Endothelial cell of umbilical vein (primary cell): ENCODE results near the gene TBC1D5. TPM values are rescaled to one million over a fixed set of nuclear protein-coding genes. Genes with fewer than 3 reads are reported as not detected.

ENCODE experiments used
- BruUV-seq: library from RNA; stranded (reverse); fragments of 400-500 nt; replicated peaks from 2 replicates; lab custom pipeline; 2021; lab: Mats Ljungman, UMichigan
- CTCF ChIA-PET: fragments of 300-600, 350-600 bp; sonication (Branson Sonifier 250); formaldehyde crosslinking; loops from one replicate; lab custom pipeline; 2021; ENCODE audit warnings: antibody characterized with exemption, inconsistent platforms; lab: Charles Lee
- POLR2A ChIA-PET: fragments of 300-600, 350-600 bp; sonication (Branson Sonifier 250); formaldehyde crosslinking; loops from one replicate; lab custom pipeline; 2021; ENCODE audit warnings: antibody characterized with exemption, inconsistent platforms; lab: Charles Lee
- DNase-seq: peaks from one replicate; pipeline ENCODE4 v3.0.0-alpha.2; 2011; ENCODE audit warnings: low read depth, low spot score
- FAIRE-seq: peaks from 2 replicates; lab custom pipeline; 2011; peaks lifted over from hg19 to GRCh38; lab: Jason Lieb, UNC
- H2AFZ ChIP-seq: 2 replicates; pipeline ENCODE4 v1.6.0; 2012; ENCODE audit warnings: low read depth, low read length, control low read depth, inconsistent platforms
- H3K27ac ChIP-seq: 2 replicates; pipeline ENCODE4 v1.5.1; 2011; ENCODE audit warnings: low read depth, mild to moderate bottlenecking, control low read depth, low read length, moderate library complexity; ENCODE audit not compliant: insufficient read depth
- H3K27me3 ChIP-seq, 2 experiments: 2 replicates each; pipeline versions ENCODE4 v1.6.0 to v1.6.1; 2011; ENCODE audit warnings: low read length in 2 of 2, mixed read lengths in 1 of 2; ENCODE audit not compliant: control insufficient read depth in 2 of 2, insufficient read depth in 2 of 2
- H3K36me3 ChIP-seq, 2 experiments: 2 replicates in 1 of 2; 3 replicates in 1 of 2; pipeline ENCODE4 v1.5.1; 2011; ENCODE audit warnings: low read length in 2 of 2, mild to moderate bottlenecking in 1 of 2, moderate library complexity in 1 of 2; ENCODE audit not compliant: control insufficient read depth in 2 of 2, insufficient read depth in 2 of 2; ENCODE audit errors: extremely low read depth in 1 of 2
- H3K4me1 ChIP-seq: 3 replicates; pipeline ENCODE4 v1.5.1; 2011; ENCODE audit warnings: mild to moderate bottlenecking, low read length; ENCODE audit not compliant: control insufficient read depth, insufficient read depth; ENCODE audit errors: extremely low read depth
- H3K4me2 ChIP-seq: 2 replicates; pipeline ENCODE4 v1.6.1; 2011; ENCODE audit warnings: low read length, control low read depth, mixed read lengths; ENCODE audit not compliant: insufficient read depth
- H3K4me3 ChIP-seq, 3 experiments: fragments of 200-600 bp in 1 of 3; sonication (generic), shearing (Covaris generic) in 1 of 3; replicated peaks in 1 of 3; 2 replicates each; pipeline ENCODE4 v1.5.1; 2011 to 2016; ENCODE audit warnings: control low read depth in 3 of 3, low read length in 3 of 3, mild to moderate bottlenecking in 2 of 3, inconsistent platforms in 1 of 3, low read depth in 1 of 3, moderate library complexity in 1 of 3; ENCODE audit not compliant: insufficient read depth in 1 of 3
- H3K79me2 ChIP-seq: 2 replicates; pipeline ENCODE4 v1.6.0; 2012; ENCODE audit warnings: low read length, inconsistent platforms; ENCODE audit not compliant: control insufficient read depth, insufficient read depth
- H3K9ac ChIP-seq: replicated peaks from 2 replicates; pipeline ENCODE3; 2011; ENCODE audit warnings: low read length, control low read depth; ENCODE audit not compliant: insufficient read depth; ENCODE audit errors: extremely low read depth
- H3K9me1 ChIP-seq: replicated peaks from 3 replicates; pipeline ENCODE4 v1.6.0; 2011; ENCODE audit warnings: mild to moderate bottlenecking, low read length; ENCODE audit not compliant: control insufficient read depth, insufficient read depth; ENCODE audit errors: extremely low read depth
- H3K9me3 ChIP-seq: replicated peaks from 2 replicates; pipeline ENCODE4 v1.5.1; 2012; ENCODE audit warnings: low read length, inconsistent platforms; ENCODE audit not compliant: control insufficient read depth, insufficient read depth
- H4K20me1 ChIP-seq: replicated peaks from 2 replicates; pipeline ENCODE3; 2011; ENCODE audit warnings: mild to moderate bottlenecking, low read length; ENCODE audit not compliant: control insufficient read depth, insufficient read depth; ENCODE audit errors: extremely low read depth
- EZH2 ChIP-seq: IDR thresholded peaks from 2 replicates; pipeline ENCODE4 v1.6.1; 2012; ENCODE audit warnings: borderline replicate concordance, low read depth, mild to moderate bottlenecking, moderate library complexity, low read length, inconsistent platforms; ENCODE audit not compliant: severe bottlenecking
- FOS ChIP-seq: IDR thresholded peaks from 2 replicates; pipeline ENCODE4 v1.6.1; 2011; ENCODE audit warnings: mild to moderate bottlenecking, low read length, moderate library complexity, borderline replicate concordance; ENCODE audit not compliant: insufficient read depth
- GATA2 ChIP-seq: IDR thresholded peaks from 2 replicates; pipeline ENCODE4 v1.7.0; 2011; ENCODE audit warnings: low read depth, mild to moderate bottlenecking, moderate library complexity, mixed read lengths, low read length; ENCODE audit not compliant: insufficient read length, insufficient read depth
- JUN ChIP-seq: IDR thresholded peaks from 2 replicates; pipeline ENCODE4 v1.6.1; 2011; ENCODE audit warnings: borderline replicate concordance, low read depth; ENCODE audit not compliant: insufficient read length, insufficient read depth
- MAX ChIP-seq: IDR thresholded peaks from 2 replicates; pipeline ENCODE4 v1.6.1; 2011; ENCODE audit not compliant: insufficient read depth, insufficient read length
- MYC ChIP-seq: IDR thresholded peaks from one replicate; pipeline ENCODE4 v1.6.1; 2011; ENCODE audit warnings: mild to moderate bottlenecking, low read depth, low read length
- POLR2A ChIP-seq: IDR thresholded peaks from 2 replicates; pipeline ENCODE4 v1.6.1; 2012; ENCODE audit warnings: low read depth, mild to moderate bottlenecking, control low read depth, low read length
- POLR2AphosphoS5 ChIP-seq: IDR thresholded peaks from 2 replicates; pipeline ENCODE4 v1.6.1; 2012; ENCODE audit warnings: low read depth, mild to moderate bottlenecking, control low read depth, low read length, moderate library complexity; ENCODE audit not compliant: insufficient read depth
- dilution Hi-C: fragments of 300-500 bp; cut with MboI; formaldehyde crosslinking; loops from one replicate; pipeline ENCODE4 v1.15.0; 2019; ENCODE audit warnings: low sequenced_read_pairs; ENCODE audit not compliant: extremely low pct_ligation_motif_present
- intact Hi-C: fragments of 100-400 bp; cut with micrococcal nuclease; formaldehyde crosslinking; loops from one replicate; pipeline ENCODE4 v1.10.0; 2022
- polyA plus RNA-seq, 4 experiments: library from polyadenylated mRNA; depleted of rRNA in 3 of 4; stranded (reverse) in 3 of 4; unstranded in 1 of 4; fragments of >200 nt; gene quantifications; 2 replicates each; pipeline versions ENCODE4 v1.2.1 to v1.2.3, GENCODE V29; 2011 to 2012; ENCODE audit warnings: missing spikeins in 1 of 4
- total RNA-seq: library from RNA; stranded (reverse); gene quantifications from 2 replicates; pipeline ENCODE4 v1.2.3, GENCODE V29; 2021
- TF ChIP-seq, protein P1 (sequence below), 2 donors: IDR thresholded peaks; 1 replicate in 1 of 2; 2 replicates in 1 of 2; pipeline ENCODE4 v1.5.1; 2011; ENCODE audit warnings: low read length in 2 of 2, mild to moderate bottlenecking in 2 of 2, moderate library complexity in 2 of 2, control low read depth in 1 of 2, inconsistent platforms in 1 of 2, low read depth in 1 of 2; ENCODE audit not compliant: insufficient read depth in 1 of 2; ENCODE audit errors: extremely low read depth in 1 of 2

Gene TBC1D5
- total and polyA plus RNA-seq, 2 donors (not counting 3 experiments of a cell fraction or from before 2014, with no cell fraction given): 17.5 to 44.7 TPM

DNA sequence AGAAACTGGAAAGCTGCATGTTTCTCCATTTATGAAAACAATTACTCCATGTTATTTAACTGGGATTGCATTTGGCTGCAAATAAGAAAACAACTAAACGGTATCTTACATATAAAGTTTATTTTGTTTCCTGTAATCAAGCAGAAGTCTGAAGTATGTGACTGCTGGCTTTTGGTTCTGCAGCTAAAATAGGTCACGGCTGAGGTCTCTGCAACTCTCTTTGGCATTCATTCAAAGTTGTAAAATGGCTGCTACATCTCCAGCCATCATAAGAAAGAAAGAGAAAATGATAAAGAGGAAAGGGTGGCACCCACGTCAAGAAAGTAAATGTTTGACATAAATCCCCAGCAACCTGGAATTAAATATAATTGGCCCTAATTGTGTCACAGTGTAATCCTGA is 406.1 kb downstream of the TBC1D5 start:
- CTCF ChIA-PET: no interaction called here
- no peak overlapping the region for H3K9ac ChIP-seq
- H3K9me1 ChIP-seq: no peaks in the 10 kb centered on the region
- H3K4me2 ChIP-seq: no peak overlapping the region
- H3K36me3 ChIP-seq: no peaks in the 10 kb centered on the region
- no peaks in the 10 kb centered on the region for H4K20me1 ChIP-seq
- no TSS peak for BruUV-seq
- TF ChIP-seq FOS: no peak
- no peak for TF ChIP-seq MAX
- TF ChIP-seq JUN: no peak
- no peak for TF ChIP-seq POLR2A
- no peak for TF ChIP-seq MYC
- TF ChIP-seq, protein P1, sequence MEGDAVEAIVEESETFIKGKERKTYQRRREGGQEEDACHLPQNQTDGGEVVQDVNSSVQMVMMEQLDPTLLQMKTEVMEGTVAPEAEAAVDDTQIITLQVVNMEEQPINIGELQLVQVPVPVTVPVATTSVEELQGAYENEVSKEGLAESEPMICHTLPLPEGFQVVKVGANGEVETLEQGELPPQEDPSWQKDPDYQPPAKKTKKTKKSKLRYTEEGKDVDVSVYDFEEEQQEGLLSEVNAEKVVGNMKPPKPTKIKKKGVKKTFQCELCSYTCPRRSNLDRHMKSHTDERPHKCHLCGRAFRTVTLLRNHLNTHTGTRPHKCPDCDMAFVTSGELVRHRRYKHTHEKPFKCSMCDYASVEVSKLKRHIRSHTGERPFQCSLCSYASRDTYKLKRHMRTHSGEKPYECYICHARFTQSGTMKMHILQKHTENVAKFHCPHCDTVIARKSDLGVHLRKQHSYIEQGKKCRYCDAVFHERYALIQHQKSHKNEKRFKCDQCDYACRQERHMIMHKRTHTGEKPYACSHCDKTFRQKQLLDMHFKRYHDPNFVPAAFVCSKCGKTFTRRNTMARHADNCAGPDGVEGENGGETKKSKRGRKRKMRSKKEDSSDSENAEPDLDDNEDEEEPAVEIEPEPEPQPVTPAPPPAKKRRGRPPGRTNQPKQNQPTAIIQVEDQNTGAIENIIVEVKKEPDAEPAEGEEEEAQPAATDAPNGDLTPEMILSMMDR (IDR thresholded peaks at IDR 0.05; ENCODE audit: extremely low read depth in 1 of 2, insufficient read depth in 1 of 2, low read depth in 1 of 2, low read length in 2 of 2): no peak
- POLR2A ChIA-PET: no interaction called here
- dilution Hi-C loops (no loop called here), intact Hi-C loops (no loop called here)
- no peaks in the 10 kb centered on the region for H3K4me1 ChIP-seq
- H2AFZ ChIP-seq: no peak overlapping the region
- H3K27ac ChIP-seq: no peak overlapping the region
- no peaks in the 10 kb centered on the region for H3K79me2 ChIP-seq
- no peaks in the 10 kb centered on the region for H3K9me3 ChIP-seq
- peak; percentile 33 for DNase-seq
- no peaks in the 10 kb centered on the region for H3K27me3 ChIP-seq
- H3K4me3 ChIP-seq: no peak overlapping the region
- FAIRE-seq: no peak

DNA sequence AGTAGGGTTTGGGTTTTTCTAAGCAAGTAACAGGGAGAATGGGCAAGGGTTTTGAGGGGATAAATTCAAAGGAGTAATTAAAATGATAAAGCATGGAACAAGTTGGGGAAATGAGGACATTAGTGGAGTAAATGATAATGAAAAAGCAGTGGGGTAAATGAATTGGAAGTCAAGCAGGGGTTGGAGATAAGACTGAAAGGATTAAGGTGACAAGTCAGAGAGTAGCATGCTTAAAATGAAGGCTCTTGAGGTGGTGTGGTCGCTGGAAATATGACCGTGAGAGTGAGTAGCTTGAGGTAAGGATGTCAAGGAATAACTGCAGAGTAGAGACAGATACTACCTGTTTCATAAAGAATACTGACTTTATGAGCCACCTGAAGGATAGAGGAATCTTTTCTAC is 408.5 kb downstream of the TBC1D5 start:
- H3K9ac ChIP-seq: no peak overlapping the region
- intact Hi-C loops: no loop called here
- DNase-seq (no peak), FAIRE-seq (no peak)
- TF ChIP-seq POLR2A: no peak
- TF ChIP-seq FOS: no peak
- TF ChIP-seq, protein P1 (IDR thresholded peaks at IDR 0.05; ENCODE audit: extremely low read depth in 1 of 2, insufficient read depth in 1 of 2, low read depth in 1 of 2, low read length in 2 of 2): no peak
- TF ChIP-seq JUN: no peak
- TF ChIP-seq POLR2AphosphoS5: no peak
- no peak for TF ChIP-seq EZH2
- no peak for TF ChIP-seq MAX
- TF ChIP-seq MYC: no peak
- no peak for TF ChIP-seq GATA2
- H4K20me1 ChIP-seq: no peaks in the 10 kb centered on the region
- ChIA-PET POLR2A (no interaction called here), CTCF (interaction anchor here (1.2 kb wide), 1 partner anchor 12 kb away, joined by 4 read pairs; no protein-coding TSS in a partner anchor)
- H3K4me2 ChIP-seq: no peak overlapping the region
- no peaks in the 10 kb centered on the region for H3K4me1 ChIP-seq
- H3K9me3 ChIP-seq: no peaks in the 10 kb centered on the region
- no peak overlapping the region for H2AFZ ChIP-seq
- dilution Hi-C loops: no loop called here
- no peak overlapping the region for H3K27ac ChIP-seq
- no peaks in the 10 kb centered on the region for H3K27me3 ChIP-seq
- H3K9me1 ChIP-seq: no peaks in the 10 kb centered on the region
- H3K79me2 ChIP-seq: no peaks in the 10 kb centered on the region
- H3K36me3 ChIP-seq: no peaks in the 10 kb centered on the region
- H3K4me3 ChIP-seq: no peak overlapping the region
- no TSS peak for BruUV-seq
